ENCODE measurements around the gene SNX20. TPM values are rescaled to one million over a fixed set of nuclear protein-coding genes. Genes with fewer than 3 reads are reported as not detected.

The SNX20 gene, protein sequence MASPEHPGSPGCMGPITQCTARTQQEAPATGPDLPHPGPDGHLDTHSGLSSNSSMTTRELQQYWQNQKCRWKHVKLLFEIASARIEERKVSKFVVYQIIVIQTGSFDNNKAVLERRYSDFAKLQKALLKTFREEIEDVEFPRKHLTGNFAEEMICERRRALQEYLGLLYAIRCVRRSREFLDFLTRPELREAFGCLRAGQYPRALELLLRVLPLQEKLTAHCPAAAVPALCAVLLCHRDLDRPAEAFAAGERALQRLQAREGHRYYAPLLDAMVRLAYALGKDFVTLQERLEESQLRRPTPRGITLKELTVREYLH
- total RNA-seq (10 to 100 TPM; 32.4 to 94.9 (median 70.8) TPM), polyA plus RNA-seq (10 to 100 TPM; 62.6 to 96.1 TPM), total RNA-seq (52.1 reads per million, percentile 72 among the genes with 10 or more reads in this experiment)

- Mint-ChIP-seq H3K4me3 (peak within 1 kb of the TSS; percentile 83 to 98 (median 93)), H3K27me3 (no peaks in the 10 kb centered on the region), H3K36me3 (peaks cover 18 to 38% (median 21%) of the 10 kb centered on the region in 5 donors), H3K9me3 (no peaks in the 10 kb centered on the region), H3K4me1 (peaks cover 68 to 94% (median 89%) of the 10 kb centered on the region in 7 donors), H3K27ac (peak within 1 kb of the TSS; percentile 89 to 99 (median 97))
- Histone ChIP-seq H3K9me3 (ENCODE audit: control insufficient read depth in 2 of 3, low read length in 3 of 3) (no peaks in the 10 kb centered on the region), H3K4me3 (ENCODE audit: low read length) (peak within 1 kb of the TSS; percentile 85), H3K4me1 (ENCODE audit: control insufficient read depth in 2 of 2, insufficient read depth in 2 of 2, low read length in 2 of 2) (peaks cover 80 to 81% of the 10 kb centered on the region in 2 donors), H3K27ac (ENCODE audit: low read depth, low read length) (peak within 1 kb of the TSS; percentile 90), H3K36me3 (ENCODE audit: control insufficient read depth in 2 of 3, insufficient read depth in 3 of 3, low read length in 3 of 3) (peaks cover 7 to 23% (median 22%) of the 10 kb centered on the region in 3 experiments), H3K27me3 (ENCODE audit: control insufficient read depth in 2 of 2, insufficient read depth in 2 of 2, low read length in 2 of 2) (no peaks in the 10 kb centered on the region)
- ChIA-PET CTCF (interaction anchor here (0.5 to 5.7 kb wide), 13 partner anchors 9 to 538 kb away, joined by 3 to 101 read pairs (median 4); partner anchors contain the start of gene CYLD), POLR2A (interaction anchor here (0.8 to 2.7 kb wide), 18 partner anchors 10 to 408 kb away, joined by 3 to 50 read pairs (median 5); partner anchors contain the start of gene CYLD)
- ATAC-seq (peak; percentile 77), DNase-seq (peak in 8 of 9 donors; percentile 40 to 80 (median 75))
- intact Hi-C loops (cut with micrococcal nuclease): loop anchor here (1.0 to 5.0 kb wide), 10 partner anchors 10 to 654 kb away; partner anchors contain the start of genes CNEP1R1 (in 1 of the 2), HEATR3 (in 1 of the 2), NKD1 (in 1 of the 2) and TENT4B (in 1 of the 2)
Observed at GRCh38 chr16:50681021-50681885, at the start of gene SNX20. TSS of gene SNX20 (minus strand) at chr16:50681312. CDS start at chr16:50677526, 3,786 bp downstream.

DNA sequence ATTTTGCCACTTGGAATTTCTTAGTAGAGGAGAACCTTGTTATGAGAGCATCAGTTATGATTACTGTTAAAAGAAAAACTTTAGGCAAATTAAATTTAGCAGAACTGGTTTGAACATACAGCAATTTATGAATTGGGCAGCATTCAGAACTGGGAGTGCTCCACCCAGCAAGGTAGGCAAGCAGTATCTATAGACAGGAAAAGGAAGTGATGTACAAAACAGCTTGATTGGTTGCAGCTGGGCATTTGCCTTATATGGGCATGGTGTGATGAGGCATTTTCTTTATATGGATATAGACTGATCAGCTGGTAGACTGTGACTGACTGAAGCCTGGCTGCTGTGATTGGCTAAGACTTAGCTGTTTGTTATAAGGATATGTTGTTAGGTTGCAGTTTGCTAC lies 43.2 kb upstream of the SNX20 start:
- H3K9me3 Mint-ChIP-seq: peaks cover 5 to 21% (median 9%) of the 10 kb centered on the region in 11 donors
- Histone ChIP-seq H3K4me1 (ENCODE audit: control insufficient read depth in 2 of 2, insufficient read depth in 2 of 2, low read length in 2 of 2) (peaks cover 16 to 22% of the 10 kb centered on the region in 2 donors), H3K36me3 (ENCODE audit: control insufficient read depth in 2 of 3, insufficient read depth in 3 of 3, low read length in 3 of 3) (no peaks in the 10 kb centered on the region), H3K4me3 (ENCODE audit: low read length) (no peak overlapping the region), H3K9me3 (ENCODE audit: control insufficient read depth in 2 of 3, low read length in 3 of 3) (peaks cover 0 to 16% (median 0%) of the 10 kb centered on the region in 3 experiments), H3K27me3 (ENCODE audit: control insufficient read depth in 2 of 2, insufficient read depth in 2 of 2, low read length in 2 of 2) (no peaks in the 10 kb centered on the region), H3K27ac (ENCODE audit: low read depth, low read length) (no peak overlapping the region)
- intact Hi-C loops (cut with micrococcal nuclease): no loop called here
- ATAC-seq (peak; percentile 60), DNase-seq (peak in 1 of 9 donors; percentile 12)
- peaks cover 4 to 64% (median 10%) of the 10 kb centered on the region in 5 donors for H3K36me3 Mint-ChIP-seq
- H3K27me3 Mint-ChIP-seq: no peaks in the 10 kb centered on the region
- POLR2A ChIA-PET: interaction anchor here (1.3 to 1.6 kb wide), 2 partner anchors 11 to 43 kb away, joined by 3 read pairs; partner anchors contain the start of gene SNX20
- CTCF ChIA-PET: interaction anchor here (0.8 to 2.2 kb wide), 2 partner anchors 17 to 43 kb away, joined by 3 to 4 read pairs; partner anchors contain the start of genes CYLD and SNX20
- H3K4me1 Mint-ChIP-seq: peaks cover 17 to 39% (median 25%) of the 10 kb centered on the region in 7 donors
- no peak overlapping the region for H3K4me3 Mint-ChIP-seq
- peak overlapping the region in 5 of 9 donors; percentile 15 to 48 (median 46) for H3K27ac Mint-ChIP-seq

GRCh38 chr16:50722960-50723359 lies 41.8 kb upstream of the SNX20 start:
- Histone ChIP-seq H3K4me3 (ENCODE audit: low read length) (no peak overlapping the region), H3K9me3 (ENCODE audit: control insufficient read depth in 2 of 3, low read length in 3 of 3) (peaks cover 0 to 16% (median 0%) of the 10 kb centered on the region in 3 experiments), H3K36me3 (ENCODE audit: control insufficient read depth in 2 of 3, insufficient read depth in 3 of 3, low read length in 3 of 3) (no peaks in the 10 kb centered on the region), H3K27me3 (ENCODE audit: control insufficient read depth in 2 of 2, insufficient read depth in 2 of 2, low read length in 2 of 2) (no peaks in the 10 kb centered on the region), H3K27ac (ENCODE audit: low read depth, low read length) (no peak overlapping the region), H3K4me1 (ENCODE audit: control insufficient read depth in 2 of 2, insufficient read depth in 2 of 2, low read length in 2 of 2) (peaks cover 16 to 22% of the 10 kb centered on the region in 2 donors)
- Mint-ChIP-seq H3K4me3 (peak overlapping the region in 1 of 10 donors; percentile 47), H3K27me3 (no peaks in the 10 kb centered on the region), H3K4me1 (peaks cover 25 to 43% (median 30%) of the 10 kb centered on the region in 7 donors), H3K9me3 (peaks cover 5 to 21% (median 9%) of the 10 kb centered on the region in 11 donors), H3K27ac (peak overlapping the region in 3 of 9 donors; percentile 59 to 74 (median 62)), H3K36me3 (peaks cover 4 to 54% (median 9%) of the 10 kb centered on the region in 5 donors)
- no peak for DNase-seq
- no peak for ATAC-seq
- CTCF ChIA-PET: interaction anchor here (0.6 to 4.0 kb wide), 4 partner anchors 22 to 83 kb away, joined by 3 to 33 read pairs (median 4); partner anchors contain the start of gene SNX20
- POLR2A ChIA-PET: interaction anchor here (3.0 to 4.0 kb wide), 3 partner anchors 8 to 42 kb away, joined by 10 to 25 read pairs (median 18); partner anchors contain the start of genes CYLD and SNX20
- intact Hi-C loops (cut with micrococcal nuclease): loop anchor here in 1 of 2 donors (1.0 kb wide), 1 partner anchor 8 kb away; no protein-coding TSS in a partner anchor

GRCh38 chr16:50722405-50722737 lies 41.3 kb upstream of the SNX20 start:
- Histone ChIP-seq H3K4me3 (ENCODE audit: low read length) (no peak overlapping the region), H3K36me3 (ENCODE audit: control insufficient read depth in 2 of 3, insufficient read depth in 3 of 3, low read length in 3 of 3) (no peaks in the 10 kb centered on the region), H3K27me3 (ENCODE audit: control insufficient read depth in 2 of 2, insufficient read depth in 2 of 2, low read length in 2 of 2) (no peaks in the 10 kb centered on the region), H3K27ac (ENCODE audit: low read depth, low read length) (no peak overlapping the region), H3K4me1 (ENCODE audit: control insufficient read depth in 2 of 2, insufficient read depth in 2 of 2, low read length in 2 of 2) (peaks cover 16 to 22% of the 10 kb centered on the region in 2 donors), H3K9me3 (ENCODE audit: control insufficient read depth in 2 of 3, low read length in 3 of 3) (peaks cover 0 to 16% (median 0%) of the 10 kb centered on the region in 3 experiments)
- peak overlapping the region in 3 of 10 donors; percentile 3 to 47 (median 8) for H3K4me3 Mint-ChIP-seq
- H3K27me3 Mint-ChIP-seq: no peaks in the 10 kb centered on the region
- intact Hi-C loops (cut with micrococcal nuclease): loop anchor here in 1 of 2 donors (1.0 kb wide), 1 partner anchor 9 kb away; no protein-coding TSS in a partner anchor
- peak overlapping the region in 5 of 9 donors; percentile 16 to 76 (median 69) for H3K27ac Mint-ChIP-seq
- ChIA-PET CTCF (interaction anchor here (0.7 to 4.0 kb wide), 5 partner anchors 9 to 85 kb away, joined by 3 to 33 read pairs (median 4); partner anchors contain the start of gene SNX20), POLR2A (interaction anchor here (0.7 to 4.0 kb wide), 7 partner anchors 8 to 42 kb away, joined by 3 to 25 read pairs (median 8); partner anchors contain the start of genes CYLD and SNX20)
- peaks cover 5 to 21% (median 9%) of the 10 kb centered on the region in 11 donors for H3K9me3 Mint-ChIP-seq
- H3K4me1 Mint-ChIP-seq: peaks cover 26 to 49% (median 32%) of the 10 kb centered on the region in 7 donors
- ATAC-seq: peak; percentile 7
- DNase-seq: no peak
- peaks cover 4 to 49% (median 9%) of the 10 kb centered on the region in 5 donors for H3K36me3 Mint-ChIP-seq

- Mint-ChIP-seq H3K4me1 (peaks cover 29 to 54% (median 38%) of the 10 kb centered on the region in 7 donors), H3K36me3 (peaks cover 4 to 50% (median 9%) of the 10 kb centered on the region in 5 donors), H3K27me3 (no peaks in the 10 kb centered on the region), H3K27ac (peak overlapping the region in 8 of 9 donors; percentile 16 to 76 (median 64)), H3K4me3 (peak overlapping the region in 5 of 10 donors; percentile 3 to 47 (median 8)), H3K9me3 (peaks cover 5 to 21% (median 9%) of the 10 kb centered on the region in 11 donors)
- intact Hi-C loops (cut with micrococcal nuclease): loop anchor here in 1 of 2 donors (1.0 kb wide), 1 partner anchor 10 kb away; no protein-coding TSS in a partner anchor
- Histone ChIP-seq H3K9me3 (ENCODE audit: control insufficient read depth in 2 of 3, low read length in 3 of 3) (peaks cover 0 to 16% (median 0%) of the 10 kb centered on the region in 3 experiments), H3K27ac (ENCODE audit: low read depth, low read length) (no peak overlapping the region), H3K27me3 (ENCODE audit: control insufficient read depth in 2 of 2, insufficient read depth in 2 of 2, low read length in 2 of 2) (no peaks in the 10 kb centered on the region), H3K36me3 (ENCODE audit: control insufficient read depth in 2 of 3, insufficient read depth in 3 of 3, low read length in 3 of 3) (no peaks in the 10 kb centered on the region), H3K4me3 (ENCODE audit: low read length) (no peak overlapping the region), H3K4me1 (ENCODE audit: control insufficient read depth in 2 of 2, insufficient read depth in 2 of 2, low read length in 2 of 2) (peaks cover 16 to 22% of the 10 kb centered on the region in 2 donors)
- POLR2A ChIA-PET: interaction anchor here (0.7 to 4.0 kb wide), 11 partner anchors 9 to 41 kb away, joined by 3 to 25 read pairs (median 5); partner anchors contain the start of genes CYLD and SNX20
- DNase-seq (no peak), ATAC-seq (peak; percentile 80)
- CTCF ChIA-PET: interaction anchor here (0.7 to 4.0 kb wide), 8 partner anchors 9 to 85 kb away, joined by 3 to 33 read pairs (median 4); no protein-coding TSS in a partner anchor
Observed at GRCh38 chr16:50721549-50722404, 40.7 kb upstream of the SNX20 start.
